Keratinocyte (primary cell): ENCODE data around the gene PHACTR2. TPM values are rescaled to one million over a fixed set of nuclear protein-coding genes. Genes with fewer than 3 reads are reported as not detected.

Experiments
- DNase-seq: peaks from one replicate; pipeline ENCODE4 v3.0.0-alpha.2; 2011; ENCODE audit warnings: low read depth, missing footprints, low spot score
- FAIRE-seq: peaks from 2 replicates; lab custom pipeline; 2011; peaks lifted over from hg19 to GRCh38; lab: Jason Lieb, UNC
- H2AFZ ChIP-seq: 2 replicates; pipeline ENCODE4 v1.6.0; 2012; ENCODE audit warnings: low read length, control low read depth, inconsistent platforms; ENCODE audit not compliant: control insufficient read depth
- H3K27ac ChIP-seq: 2 replicates; pipeline ENCODE4 v1.5.1; 2011; ENCODE audit warnings: low read length; ENCODE audit not compliant: control insufficient read depth, insufficient read depth
- H3K27me3 ChIP-seq: 3 replicates; pipeline ENCODE4 v1.6.0; 2011; ENCODE audit warnings: low read length; ENCODE audit not compliant: control insufficient read depth, insufficient read depth; ENCODE audit errors: extremely low read depth
- H3K36me3 ChIP-seq, 2 experiments: 2 replicates in 1 of 2; 3 replicates in 1 of 2; pipeline ENCODE4 v1.5.1; 2011; ENCODE audit warnings: low read length in 2 of 2, mild to moderate bottlenecking in 1 of 2; ENCODE audit not compliant: control insufficient read depth in 2 of 2, insufficient read depth in 2 of 2; ENCODE audit errors: extremely low read depth in 1 of 2
- H3K4me1 ChIP-seq: 3 replicates; pipeline ENCODE4 v1.5.1; 2011; ENCODE audit warnings: low read length; ENCODE audit not compliant: control insufficient read depth, insufficient read depth; ENCODE audit errors: extremely low read depth
- H3K4me2 ChIP-seq: 3 replicates; pipeline ENCODE4 v1.6.0; 2011; ENCODE audit warnings: low read depth, low read length; ENCODE audit not compliant: control insufficient read depth, insufficient read depth; ENCODE audit errors: extremely low read depth
- H3K4me3 ChIP-seq, 3 experiments: fragments of 200-600 bp in 1 of 3; sonication (generic) in 1 of 3; 2 replicates in 2 of 3; 3 replicates in 1 of 3; pipeline ENCODE4 v1.5.1; 2011 to 2016; ENCODE audit warnings: low read length in 3 of 3, mild to moderate bottlenecking in 3 of 3, control low read depth in 2 of 3, inconsistent platforms in 1 of 3, low read depth in 1 of 3, mixed read lengths in 1 of 3, mixed run types in 1 of 3, moderate library complexity in 1 of 3; ENCODE audit not compliant: control insufficient read depth in 2 of 3, insufficient read depth in 2 of 3; ENCODE audit errors: extremely low read depth in 1 of 3
- H3K79me2 ChIP-seq: 2 replicates; pipeline ENCODE4 v1.6.0; 2012; ENCODE audit warnings: low read length; ENCODE audit not compliant: control insufficient read depth, insufficient read depth
- H3K9ac ChIP-seq: 3 replicates; pipeline ENCODE4 v1.6.0; 2011; ENCODE audit warnings: low read length; ENCODE audit not compliant: control insufficient read depth, insufficient read depth; ENCODE audit errors: extremely low read depth
- H3K9me1 ChIP-seq: 3 replicates; pipeline ENCODE4 v1.6.0; 2011; ENCODE audit warnings: low read length; ENCODE audit not compliant: control insufficient read depth, insufficient read depth; ENCODE audit errors: extremely low read depth
- H3K9me3 ChIP-seq: 2 replicates; pipeline ENCODE4 v1.5.1; 2012; ENCODE audit warnings: low read depth, low read length; ENCODE audit not compliant: control insufficient read depth
- H4K20me1 ChIP-seq: 3 replicates; pipeline ENCODE4 v1.6.0; 2011; ENCODE audit warnings: low read length; ENCODE audit not compliant: control insufficient read depth, insufficient read depth; ENCODE audit errors: extremely low read depth
- CTCF ChIP-seq, 3 experiments: IDR thresholded peaks in 1 of 3; conservative IDR thresholded peaks in 1 of 3; optimal IDR thresholded peaks in 1 of 3; 2 replicates in 2 of 3; 3 replicates in 1 of 3; pipeline versions ENCODE3 to v1.5.1; 2011; ENCODE audit warnings: low read length in 3 of 3, mild to moderate bottlenecking in 3 of 3, moderate library complexity in 2 of 3, control low read depth in 1 of 3, inconsistent platforms in 1 of 3; ENCODE audit not compliant: insufficient read depth in 2 of 3; ENCODE audit errors: extremely low read depth in 1 of 3
- EZH2 ChIP-seq: IDR thresholded peaks from one replicate; pipeline ENCODE4 v1.6.1; 2012; ENCODE audit warnings: inconsistent platforms, mild to moderate bottlenecking, low read length, moderate library complexity
- dilution Hi-C: fragments of 300-500 bp; cut with MboI; formaldehyde crosslinking; loops from one replicate; pipeline ENCODE4 v1.7.0; 2020; ENCODE audit warnings: low sequenced_read_pairs; ENCODE audit not compliant: extremely low pct_ligation_motif_present
- polyA plus RNA-seq, 5 experiments: library from polyadenylated mRNA; depleted of rRNA in 3 of 5; stranded (reverse) in 3 of 5; stranded (forward) in 1 of 5; unstranded in 1 of 5; fragments of >200 nt; gene quantifications; 1 replicate in 1 of 5; 2 replicates in 3 of 5; 3 replicates in 1 of 5; pipeline versions ENCODE4 v1.2.1 to v1.2.3, GENCODE V29; 2011 to 2012; ENCODE audit warnings: missing spikeins in 2 of 5, low read depth in 1 of 5, low replicate concordance in 1 of 5

PHACTR2 gene
- polyA plus RNA-seq, 1 donor (not counting 4 experiments of a cell fraction or from before 2014, with no cell fraction given): 9.4 TPM

DNA sequence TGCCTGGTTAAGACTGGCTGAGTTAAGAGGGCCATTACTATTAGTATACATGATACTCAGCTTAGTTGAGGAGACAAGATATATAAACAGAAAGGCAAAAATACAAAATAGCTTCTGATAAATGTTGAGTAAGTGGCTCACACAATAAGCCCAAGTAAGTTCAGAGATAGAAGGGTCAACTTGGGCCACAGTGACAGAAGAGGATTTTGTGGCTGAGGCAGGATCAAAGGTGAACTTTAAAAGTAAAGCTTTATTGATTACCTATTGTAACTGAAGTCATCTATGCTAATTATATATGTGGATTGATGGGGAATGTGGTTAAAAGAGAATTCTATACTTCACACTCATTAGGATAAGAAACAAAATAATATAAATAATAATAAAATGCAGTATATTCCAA is 80.8 kb downstream of the PHACTR2 start:
- Histone ChIP-seq H4K20me1 (no peaks in the 10 kb centered on the region), H3K9ac (no peak overlapping the region), H3K9me3 (no peaks in the 10 kb centered on the region), H3K4me1 (no peaks in the 10 kb centered on the region), H3K4me3 (no peak overlapping the region), H3K9me1 (no peaks in the 10 kb centered on the region), H3K27ac (no peak overlapping the region), H3K36me3 (peaks cover 0 to 2% of the 10 kb centered on the region in 2 experiments), H3K79me2 (no peaks in the 10 kb centered on the region), H2AFZ (no peak overlapping the region), H3K27me3 (no peaks in the 10 kb centered on the region), H3K4me2 (no peak overlapping the region)
- DNase-seq: no peak
- FAIRE-seq: no peak
- dilution Hi-C loops: no loop called here
- TF ChIP-seq CTCF (optimal IDR thresholded peaks at IDR 0.05 in 1 of 3, IDR thresholded peaks at IDR 0.05 in 1 of 3, conservative IDR thresholded peaks at IDR 0.05 in 1 of 3; ENCODE audit: extremely low read depth in 1 of 3, insufficient read depth in 2 of 3, low read length in 3 of 3) (no peak), EZH2 (no peak)

DNA sequence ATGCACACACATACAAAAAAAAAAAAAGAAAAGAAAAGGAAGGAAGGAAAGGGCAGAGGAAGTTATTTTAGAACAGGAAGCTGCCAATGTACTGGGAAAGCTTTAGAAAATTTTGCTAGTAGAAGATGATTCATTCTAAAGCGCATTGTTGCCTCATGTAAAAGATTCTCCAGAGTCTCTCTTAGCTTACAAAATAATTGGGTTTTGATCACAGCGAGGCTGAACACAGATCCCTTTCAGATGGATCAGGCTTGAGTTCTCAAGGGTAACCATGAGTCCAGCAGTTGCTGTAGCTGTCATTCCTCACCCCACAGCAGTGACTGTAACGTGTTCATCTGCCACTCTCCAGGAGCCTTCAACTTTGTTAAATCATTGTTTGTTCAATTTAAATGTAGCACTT is 81.9 kb downstream of the PHACTR2 start:
- peaks cover 0 to 2% of the 10 kb centered on the region in 2 experiments for H3K36me3 ChIP-seq
- FAIRE-seq: no peak
- no peak overlapping the region for H3K9ac ChIP-seq
- TF ChIP-seq EZH2: no peak
- no peaks in the 10 kb centered on the region for H3K9me3 ChIP-seq
- no peak overlapping the region for H2AFZ ChIP-seq
- no peak overlapping the region for H3K4me3 ChIP-seq
- DNase-seq: no peak
- H3K27me3 ChIP-seq: no peaks in the 10 kb centered on the region
- H3K27ac ChIP-seq: no peak overlapping the region
- H3K79me2 ChIP-seq: no peaks in the 10 kb centered on the region
- H3K9me1 ChIP-seq: no peaks in the 10 kb centered on the region
- dilution Hi-C loops: no loop called here
- no peak overlapping the region for H3K4me2 ChIP-seq
- no peaks in the 10 kb centered on the region for H3K4me1 ChIP-seq
- no peaks in the 10 kb centered on the region for H4K20me1 ChIP-seq

DNA sequence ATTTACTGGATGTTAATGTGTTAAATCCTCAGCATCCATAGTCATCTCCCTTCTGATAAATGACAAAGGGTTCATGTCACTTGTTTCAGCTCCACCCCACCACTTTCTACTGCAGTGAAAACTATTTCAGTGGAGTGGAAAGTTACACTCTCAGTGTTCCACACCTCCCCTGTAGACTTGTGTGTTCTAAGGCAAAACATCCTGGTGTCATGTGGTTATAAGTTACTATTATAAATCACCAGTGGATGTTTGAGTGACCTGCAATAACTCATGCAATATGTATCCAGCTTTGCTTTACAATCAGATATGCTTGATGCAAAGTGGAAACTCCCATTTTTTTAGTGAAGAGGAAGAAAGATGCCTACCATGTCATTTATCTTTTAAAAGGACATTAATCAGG is 83.3 kb downstream of the PHACTR2 start:
- H4K20me1 ChIP-seq: no peaks in the 10 kb centered on the region
- no peak overlapping the region for H3K9ac ChIP-seq
- no peaks in the 10 kb centered on the region for H3K4me1 ChIP-seq
- no peaks in the 10 kb centered on the region for H3K9me3 ChIP-seq
- H3K36me3 ChIP-seq: peaks cover 5% of the 10 kb centered on the region in 2 experiments
- no peak for DNase-seq
- H3K27me3 ChIP-seq: no peaks in the 10 kb centered on the region
- no peaks in the 10 kb centered on the region for H3K79me2 ChIP-seq
- no peak overlapping the region for H2AFZ ChIP-seq
- no peak overlapping the region for H3K4me3 ChIP-seq
- no peak overlapping the region for H3K4me2 ChIP-seq
- dilution Hi-C loops: no loop called here
- no peaks in the 10 kb centered on the region for H3K9me1 ChIP-seq
- no peak overlapping the region for H3K27ac ChIP-seq
- TF ChIP-seq EZH2 (no peak), CTCF (optimal IDR thresholded peaks at IDR 0.05 in 1 of 3, IDR thresholded peaks at IDR 0.05 in 1 of 3, conservative IDR thresholded peaks at IDR 0.05 in 1 of 3; ENCODE audit: extremely low read depth in 1 of 3, insufficient read depth in 2 of 3, low read length in 3 of 3) (no peak)
- FAIRE-seq: no peak
